ENCODE measurements around the gene LINC00632.

GRCh38 chrX:140756941-140757340, 47.4 kb downstream of the LINC00632 start:
- no peak for TF ChIP-seq CTCF (IDR thresholded peaks at IDR 0.05)
- TF ChIP-seq POLR2A (IDR thresholded peaks at IDR 0.05), result no peak

Measured in transverse colon (tissue), 3 donors.